Panc1 (cell line): Measurements from ENCODE around the gene CFDP1. TPM values are rescaled to one million over a fixed set of nuclear protein-coding genes. Genes with fewer than 3 reads are reported as not detected.

ENCODE experiments used
- ATAC-seq: fragments of 200-7000 bp; cut with Tn5 transposase; 2 replicates; pipeline ENCODE4 v1.9.1; 2020; ENCODE audit warnings: mild to moderate bottlenecking, moderate library complexity
- BruUV-seq: library from RNA; stranded (reverse); fragments of 400-500 nt; replicated peaks from 2 replicates; lab custom pipeline; 2021; lab: Mats Ljungman, UMichigan
- CTCF ChIA-PET: fragments of 300-600 bp; sonication (Branson Sonifier 250); formaldehyde crosslinking; loops from one replicate; lab custom pipeline; 2022; ENCODE audit warnings: antibody characterized with exemption; lab: Charles Lee
- POLR2A ChIA-PET: fragments of 300-600 bp; sonication (Branson Sonifier 250); formaldehyde crosslinking; loops from one replicate; lab custom pipeline; 2022; ENCODE audit warnings: antibody characterized with exemption; lab: Charles Lee
- DNase-seq: peaks from one replicate; pipeline ENCODE4 v3.0.0-alpha.2; 2010; ENCODE audit warnings: low read depth, low spot score
- H3K27ac ChIP-seq: 2 replicates; pipeline ENCODE4 v1.5.1; 2011; ENCODE audit warnings: mild to moderate bottlenecking, low read length, inconsistent platforms
- H3K27me3 ChIP-seq: fragments of 200-500 bp; sonication (Bioruptor generic); 2 replicates; pipeline ENCODE4 v1.6.0; 2014; ENCODE audit warnings: low read length, inconsistent platforms; ENCODE audit not compliant: control insufficient read depth, insufficient read depth
- H3K36me3 ChIP-seq: fragments of 200-500 bp; sonication (Bioruptor generic); 2 replicates; pipeline ENCODE4 v1.5.1; 2014; ENCODE audit warnings: inconsistent platforms, mild to moderate bottlenecking, low read length, moderate library complexity; ENCODE audit not compliant: control insufficient read depth, insufficient read depth
- H3K4me1 ChIP-seq: 2 replicates; pipeline ENCODE4 v1.5.1; 2011; ENCODE audit warnings: inconsistent platforms, mild to moderate bottlenecking, low read length, moderate library complexity; ENCODE audit not compliant: control insufficient read depth, insufficient read depth
- H3K4me3 ChIP-seq, 2 experiments: 2 replicates each; pipeline ENCODE4 v1.5.1; 2011 to 2012; ENCODE audit warnings: low read depth in 2 of 2, low read length in 2 of 2, mild to moderate bottlenecking in 2 of 2, inconsistent platforms in 1 of 2, moderate library complexity in 1 of 2
- H3K9me3 ChIP-seq: fragments of 200-500 bp; sonication (Bioruptor generic); 2 replicates; pipeline ENCODE4 v1.5.1; 2014; ENCODE audit warnings: low read depth, mild to moderate bottlenecking, inconsistent platforms, low read length, moderate library complexity; ENCODE audit not compliant: control insufficient read depth, insufficient read depth
- POLR2AphosphoS5 ChIP-seq: IDR thresholded peaks from 2 replicates; pipeline ENCODE4 v1.6.1; 2012; ENCODE audit warnings: mild to moderate bottlenecking, low read depth, low read length, moderate library complexity
- SIN3A ChIP-seq: IDR thresholded peaks from 2 replicates; pipeline ENCODE4 v1.6.1; 2012; ENCODE audit warnings: low read depth, mild to moderate bottlenecking, low read length, moderate library complexity, borderline replicate concordance; ENCODE audit not compliant: insufficient read depth
- TCF7L2 ChIP-seq: IDR thresholded peaks from 2 replicates; pipeline ENCODE4 v1.6.1; 2011; ENCODE audit warnings: mild to moderate bottlenecking, low read depth, low read length, inconsistent platforms
- in situ Hi-C: cut with HindIII; loops from 2 replicates; pipeline ENCODE4 v1.10.0; 2016; ENCODE audit warnings: low sequenced_read_pairs, low pct_unique_long_range_greater_than_20kb
- intact Hi-C: fragments of 100-400 bp; cut with micrococcal nuclease; formaldehyde crosslinking; loops from one replicate; pipeline ENCODE4 v1.10.0; 2022; ENCODE audit not compliant: unreplicated experiment
- total RNA-seq: library from RNA; stranded (reverse); gene quantifications from one replicate; pipeline ENCODE4 v1.2.1, GENCODE V29; 2021; ENCODE audit not compliant: unreplicated experiment
- TF ChIP-seq, protein P1 (sequence below), 2 experiments: IDR thresholded peaks; 2 replicates each; pipeline ENCODE4 v1.6.1; 2011 to 2012; ENCODE audit warnings: low read depth in 2 of 2, control low read depth in 1 of 2, low read length in 1 of 2, mild to moderate bottlenecking in 1 of 2, moderate library complexity in 1 of 2; ENCODE audit not compliant: insufficient read depth in 1 of 2
- TF ChIP-seq, protein P2 (sequence below): fragments of 450-650 bp; IDR thresholded peaks from 2 replicates; pipeline ENCODE4 v1.5.1; 2017; ENCODE audit warnings: mild to moderate bottlenecking

The CFDP1 gene
- total RNA-seq, 1 experiment from 2014 or later, result 25.7 TPM

DNA sequence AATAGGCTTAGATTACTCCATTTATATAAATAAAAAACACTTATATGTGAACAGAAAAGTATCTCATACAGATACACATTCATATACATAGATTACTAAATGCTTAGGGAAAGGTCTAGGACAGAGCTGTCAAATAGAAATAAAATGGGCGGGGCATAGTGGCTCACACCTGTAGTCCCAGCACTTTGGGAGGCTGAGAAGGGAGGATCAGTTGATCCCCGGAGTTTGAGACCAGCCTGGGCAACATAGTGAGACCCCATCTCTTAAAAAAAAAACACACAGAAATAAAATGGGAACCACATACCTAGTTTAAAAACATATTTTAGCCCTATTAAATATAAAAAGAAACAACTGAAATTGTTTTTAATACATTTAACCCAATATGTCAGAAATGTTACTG is 58.9 kb downstream of the CFDP1 start:
- H3K36me3 ChIP-seq, result peaks cover 2% of the 10 kb centered on the region; the same call in 1 of the 2 replicates
- no peak overlapping the region for H3K27ac ChIP-seq
- ATAC-seq (no peak), DNase-seq (no peak)
- TF ChIP-seq TCF7L2 (no peak), POLR2AphosphoS5 (no peak), SIN3A (no peak)
- TF ChIP-seq, protein P1, sequence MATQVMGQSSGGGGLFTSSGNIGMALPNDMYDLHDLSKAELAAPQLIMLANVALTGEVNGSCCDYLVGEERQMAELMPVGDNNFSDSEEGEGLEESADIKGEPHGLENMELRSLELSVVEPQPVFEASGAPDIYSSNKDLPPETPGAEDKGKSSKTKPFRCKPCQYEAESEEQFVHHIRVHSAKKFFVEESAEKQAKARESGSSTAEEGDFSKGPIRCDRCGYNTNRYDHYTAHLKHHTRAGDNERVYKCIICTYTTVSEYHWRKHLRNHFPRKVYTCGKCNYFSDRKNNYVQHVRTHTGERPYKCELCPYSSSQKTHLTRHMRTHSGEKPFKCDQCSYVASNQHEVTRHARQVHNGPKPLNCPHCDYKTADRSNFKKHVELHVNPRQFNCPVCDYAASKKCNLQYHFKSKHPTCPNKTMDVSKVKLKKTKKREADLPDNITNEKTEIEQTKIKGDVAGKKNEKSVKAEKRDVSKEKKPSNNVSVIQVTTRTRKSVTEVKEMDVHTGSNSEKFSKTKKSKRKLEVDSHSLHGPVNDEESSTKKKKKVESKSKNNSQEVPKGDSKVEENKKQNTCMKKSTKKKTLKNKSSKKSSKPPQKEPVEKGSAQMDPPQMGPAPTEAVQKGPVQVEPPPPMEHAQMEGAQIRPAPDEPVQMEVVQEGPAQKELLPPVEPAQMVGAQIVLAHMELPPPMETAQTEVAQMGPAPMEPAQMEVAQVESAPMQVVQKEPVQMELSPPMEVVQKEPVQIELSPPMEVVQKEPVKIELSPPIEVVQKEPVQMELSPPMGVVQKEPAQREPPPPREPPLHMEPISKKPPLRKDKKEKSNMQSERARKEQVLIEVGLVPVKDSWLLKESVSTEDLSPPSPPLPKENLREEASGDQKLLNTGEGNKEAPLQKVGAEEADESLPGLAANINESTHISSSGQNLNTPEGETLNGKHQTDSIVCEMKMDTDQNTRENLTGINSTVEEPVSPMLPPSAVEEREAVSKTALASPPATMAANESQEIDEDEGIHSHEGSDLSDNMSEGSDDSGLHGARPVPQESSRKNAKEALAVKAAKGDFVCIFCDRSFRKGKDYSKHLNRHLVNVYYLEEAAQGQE (IDR thresholded peaks at IDR 0.05; ENCODE audit: insufficient read depth in 1 of 2, low read depth in 2 of 2, low read length in 1 of 2), result no peak
- TF ChIP-seq, protein P2, sequence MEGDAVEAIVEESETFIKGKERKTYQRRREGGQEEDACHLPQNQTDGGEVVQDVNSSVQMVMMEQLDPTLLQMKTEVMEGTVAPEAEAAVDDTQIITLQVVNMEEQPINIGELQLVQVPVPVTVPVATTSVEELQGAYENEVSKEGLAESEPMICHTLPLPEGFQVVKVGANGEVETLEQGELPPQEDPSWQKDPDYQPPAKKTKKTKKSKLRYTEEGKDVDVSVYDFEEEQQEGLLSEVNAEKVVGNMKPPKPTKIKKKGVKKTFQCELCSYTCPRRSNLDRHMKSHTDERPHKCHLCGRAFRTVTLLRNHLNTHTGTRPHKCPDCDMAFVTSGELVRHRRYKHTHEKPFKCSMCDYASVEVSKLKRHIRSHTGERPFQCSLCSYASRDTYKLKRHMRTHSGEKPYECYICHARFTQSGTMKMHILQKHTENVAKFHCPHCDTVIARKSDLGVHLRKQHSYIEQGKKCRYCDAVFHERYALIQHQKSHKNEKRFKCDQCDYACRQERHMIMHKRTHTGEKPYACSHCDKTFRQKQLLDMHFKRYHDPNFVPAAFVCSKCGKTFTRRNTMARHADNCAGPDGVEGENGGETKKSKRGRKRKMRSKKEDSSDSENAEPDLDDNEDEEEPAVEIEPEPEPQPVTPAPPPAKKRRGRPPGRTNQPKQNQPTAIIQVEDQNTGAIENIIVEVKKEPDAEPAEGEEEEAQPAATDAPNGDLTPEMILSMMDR, result no peak
- ChIA-PET POLR2A (no interaction called here), CTCF (no interaction called here)
- no peak overlapping the region for H3K4me3 ChIP-seq
- H3K4me1 ChIP-seq, result no peaks in the 10 kb centered on the region
- BruUV-seq, result no TSS peak
- H3K27me3 ChIP-seq, result no peaks in the 10 kb centered on the region
- no peaks in the 10 kb centered on the region for H3K9me3 ChIP-seq
- in situ Hi-C loops, result no loop called here
- intact Hi-C loops, result no loop called here

DNA sequence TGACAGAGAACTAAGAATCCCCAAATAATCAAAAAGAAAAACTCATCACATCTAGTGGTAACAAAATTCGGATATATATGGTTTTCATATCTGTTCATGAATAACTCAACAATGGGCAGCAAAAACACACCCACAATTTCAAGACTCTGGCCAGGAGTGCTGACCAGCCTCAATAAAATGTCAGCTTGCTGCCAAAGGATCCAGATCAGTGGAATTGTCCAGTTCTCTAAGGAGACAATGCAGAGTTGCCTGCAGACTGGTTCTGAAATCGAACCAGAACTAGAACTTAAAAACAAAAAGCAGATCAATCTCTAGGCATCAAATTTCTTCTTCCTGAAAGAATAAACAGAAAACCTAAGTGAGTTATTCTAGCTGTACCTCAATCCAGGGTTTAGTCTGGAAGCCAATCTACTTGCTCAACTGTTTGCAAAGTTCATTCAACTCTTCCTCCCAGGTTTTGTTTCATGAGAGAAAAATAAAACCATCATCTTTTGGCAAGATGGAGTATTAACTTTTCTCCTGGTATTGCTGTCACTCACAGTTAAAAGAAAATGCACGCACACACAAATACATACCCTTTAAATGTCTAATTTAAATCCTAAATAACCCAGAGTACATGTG is 61.0 kb downstream of the CFDP1 start:
- POLR2A ChIA-PET, result no interaction called here
- in situ Hi-C loops, result no loop called here

More for the DNA sequence above, 61.0 kb downstream of the CFDP1 start:
- Histone ChIP-seq H3K36me3 (peaks cover 2% of the 10 kb centered on the region; the same call in 1 of the 2 replicates), H3K4me3 (no peak overlapping the region), H3K4me1 (no peaks in the 10 kb centered on the region), H3K27ac (no peak overlapping the region), H3K9me3 (no peaks in the 10 kb centered on the region), H3K27me3 (no peaks in the 10 kb centered on the region)
- intact Hi-C loops, result no loop called here
- TF ChIP-seq TCF7L2 (no peak), POLR2AphosphoS5 (no peak), SIN3A (no peak)
- TF ChIP-seq, protein P1 (IDR thresholded peaks at IDR 0.05; ENCODE audit: insufficient read depth in 1 of 2, low read depth in 2 of 2, low read length in 1 of 2), result no peak
- TF ChIP-seq, protein P2, result no peak
- no peak for ATAC-seq
- BruUV-seq, result no TSS peak
- no peak for DNase-seq
- CTCF ChIA-PET, result interaction anchor here (0.5 kb wide), 1 partner anchor 1799 kb away, joined by 4 read pairs; no protein-coding TSS in a partner anchor
